Epidermal melanocyte (primary cell): ENCODE measurements around the gene FAM161A.
"Not testable (repeated sequence)": the region's sequence is repeated elsewhere in the genome, so short reads cannot be mapped to it uniquely, and the experiment has no call there.

Source experiments
- DNase-seq: peaks from one replicate; pipeline ENCODE4 v3.0.0; 2011; ENCODE audit warnings: low spot score; ENCODE audit not compliant: insufficient read length

FAM161A gene

GRCh38 chr2:61853847-61854563, at the start of gene FAM161A:
FAM161A (minus strand) TSS chr2:61854060; CDS start chr2:61854041, 19 bp downstream.
- peak; percentile 72 for DNase-seq

- no peak for DNase-seq
These were observed 46.4 kb upstream of the FAM161A start for GRCh38 chr2:61900281-61900680.

- no peak for DNase-seq
These were observed 45.0 kb upstream of the FAM161A start for GRCh38 chr2:61898810-61899209.

- DNase-seq = peak; percentile 54
These were observed 34.6 kb upstream of the FAM161A start, which contains the start of gene CCT4 for GRCh38 chr2:61888267-61889055. CCT4 (minus strand) TSS chr2:61888656; CDS start chr2:61888507, 149 bp downstream.

GRCh38 chr2:61887717-61888266, 33.9 kb upstream of the FAM161A start:
- no peak for DNase-seq

- DNase-seq = no peak
These were observed 32.2 kb upstream of the FAM161A start for GRCh38 chr2:61885896-61886603.

GRCh38 chr2:61882850-61883249, 29.0 kb upstream of the FAM161A start:
- DNase-seq = no peak

GRCh38 chr2:61879351-61879750, 25.5 kb upstream of the FAM161A start:
- DNase-seq = not testable (repeated sequence)

GRCh38 chr2:61878761-61879160, 24.9 kb upstream of the FAM161A start:
- DNase-seq = no peak

- DNase-seq = no peak
These were observed 23.8 kb upstream of the FAM161A start for GRCh38 chr2:61877571-61878245.

GRCh38 chr2:61876400-61876799, 22.5 kb upstream of the FAM161A start:
- no peak for DNase-seq

- not testable (repeated sequence) for DNase-seq
These were observed 12.7 kb upstream of the FAM161A start for GRCh38 chr2:61866482-61867089.

GRCh38 chr2:61862085-61862484, 8.2 kb upstream of the FAM161A start:
- DNase-seq = no peak

GRCh38 chr2:61857224-61857623, 3.4 kb upstream of the FAM161A start:
- DNase-seq = no peak

GRCh38 chr2:61855318-61855613, 1.4 kb upstream of the FAM161A start:
- no peak for DNase-seq

- peak; percentile 90 for DNase-seq
These were observed 881 bp upstream of the FAM161A start for GRCh38 chr2:61854564-61855317.

GRCh38 chr2:61853086-61853846, 594 bp downstream of the FAM161A start:
- peak; percentile 50 for DNase-seq

- not testable (repeated sequence) for DNase-seq
These were observed 2.6 kb downstream of the FAM161A start for GRCh38 chr2:61851270-61851669.

- DNase-seq = no peak
These were observed 8.5 kb downstream of the FAM161A start for GRCh38 chr2:61845320-61845719.
